Measurements from ENCODE around the gene GRK4. TPM values are rescaled to one million over a fixed set of nuclear protein-coding genes. Genes with fewer than 3 reads are reported as not detected.
A peak's percentile ranks its signal among the peaks of the same experiment; 100 is the strongest.
"Not testable (repeated sequence)": the region's sequence is repeated elsewhere in the genome, so short reads cannot be mapped to it uniquely, and the experiment has no call there.

GRK4 gene
- total and polyA plus RNA-seq, 3 experiments from 2014 or later: 2.5 to 7.7 (median 5.4) TPM

GRCh38 chr4:2936773-2937145 is 26.6 kb upstream of the GRK4 start:
- Histone ChIP-seq H3K4me1 (ENCODE audit: insufficient read depth, low read length) (peaks cover 47% of the 10 kb centered on the region), H3K27ac (ENCODE audit: low read depth, low read length) (peak overlapping the region; percentile 96), H3K9me3 (ENCODE audit: low read length) (no peaks in the 10 kb centered on the region), H3K36me3 (ENCODE audit: insufficient read depth, low read length) (peaks cover 32% of the 10 kb centered on the region), H3K4me3 (ENCODE audit: low read length) (no peak overlapping the region), H3K27me3 (ENCODE audit: insufficient read depth, low read length, poor library complexity, severe bottlenecking) (no peaks in the 10 kb centered on the region)
- Mint-ChIP-seq H3K4me3 (peak overlapping the region; percentile 88 to 99 (median 90)), H3K9me3 (no peaks in the 10 kb centered on the region), H3K27ac (peak overlapping the region; percentile 86 to 100 (median 96)), H3K27me3 (no peaks in the 10 kb centered on the region), H3K4me1 (peaks cover 42 to 70% (median 52%) of the 10 kb centered on the region in 3 donors), H3K36me3 (peaks cover 0 to 68% (median 8%) of the 10 kb centered on the region in 3 donors)
- ChIA-PET CTCF (interaction anchor here (0.6 to 3.7 kb wide), 6 partner anchors 12 to 174 kb away, joined by 3 to 14 read pairs (median 8); partner anchors contain the start of genes GRK4 and NOP14), POLR2A (interaction anchor here (0.7 to 3.1 kb wide), 3 partner anchors 25 to 103 kb away, joined by 6 to 17 read pairs (median 11); partner anchors contain the start of gene GRK4)
- DNase-seq: peak in 3 of 5 donors; percentile 26 to 78 (median 31)

- no peaks in the 10 kb centered on the region for H3K9me3 Mint-ChIP-seq
- Histone ChIP-seq H3K27me3 (ENCODE audit: insufficient read depth, low read length, poor library complexity, severe bottlenecking) (no peaks in the 10 kb centered on the region), H3K9me3 (ENCODE audit: low read length) (no peaks in the 10 kb centered on the region), H3K36me3 (ENCODE audit: insufficient read depth, low read length) (peaks cover 32% of the 10 kb centered on the region), H3K27ac (ENCODE audit: low read depth, low read length) (peak overlapping the region; percentile 96), H3K4me1 (ENCODE audit: insufficient read depth, low read length) (peaks cover 41% of the 10 kb centered on the region), H3K4me3 (ENCODE audit: low read length) (no peak overlapping the region)
- POLR2A ChIA-PET: interaction anchor here (0.7 to 3.1 kb wide), 2 partner anchors 25 to 102 kb away, joined by 6 to 17 read pairs; no protein-coding TSS in a partner anchor
- peak overlapping the region; percentile 86 to 100 (median 96) for H3K27ac Mint-ChIP-seq
- H3K27me3 Mint-ChIP-seq: no peaks in the 10 kb centered on the region
- peaks cover 38 to 69% (median 51%) of the 10 kb centered on the region in 3 donors for H3K4me1 Mint-ChIP-seq
- DNase-seq: peak in 1 of 5 donors; percentile 57
- H3K4me3 Mint-ChIP-seq: peak overlapping the region; percentile 88 to 99 (median 90)
- CTCF ChIA-PET: interaction anchor here (0.6 to 3.7 kb wide), 4 partner anchors 11 to 174 kb away, joined by 3 to 14 read pairs (median 12); partner anchors contain the start of genes GRK4 and NOP14
- peaks cover 0 to 70% (median 8%) of the 10 kb centered on the region in 3 donors for H3K36me3 Mint-ChIP-seq
These were observed 26.1 kb upstream of the GRK4 start for GRCh38 chr4:2937146-2937857.

GRCh38 chr4:2937986-2938385 is 25.4 kb upstream of the GRK4 start:
- no peak for DNase-seq
- Mint-ChIP-seq H3K36me3 (peaks cover 0 to 76% (median 8%) of the 10 kb centered on the region in 3 donors), H3K9me3 (no peaks in the 10 kb centered on the region)

DNA sequence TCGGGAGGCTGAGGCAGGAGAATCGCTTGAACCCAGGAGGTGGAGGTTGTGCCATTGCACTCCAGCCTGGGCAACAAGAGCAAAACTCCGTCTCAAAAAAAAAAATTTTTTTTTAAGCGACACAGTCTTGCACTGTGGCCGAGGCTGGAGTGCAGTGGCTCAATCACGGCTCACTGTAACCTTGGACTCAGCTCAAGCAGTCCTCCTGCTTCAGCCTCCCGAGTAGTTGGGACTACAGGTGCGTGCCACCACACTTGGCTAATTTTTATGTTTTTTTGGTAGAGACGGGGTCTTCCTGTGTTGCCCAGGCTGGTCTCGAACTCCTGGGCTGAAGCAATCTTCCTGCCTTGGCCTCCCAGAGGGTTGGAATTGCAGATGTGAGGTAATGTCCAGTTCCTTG is 25.0 kb upstream of the GRK4 start:
- Histone ChIP-seq H3K36me3 (ENCODE audit: insufficient read depth, low read length) (peaks cover 32% of the 10 kb centered on the region), H3K4me1 (ENCODE audit: insufficient read depth, low read length) (peaks cover 30% of the 10 kb centered on the region)
- H3K27me3 ChIP-seq (ENCODE audit: insufficient read depth, low read length, poor library complexity, severe bottlenecking); POLR2A ChIA-PET; H3K9me3 ChIP-seq (ENCODE audit: low read length); H3K9me3 Mint-ChIP-seq; H3K4me3 ChIP-seq (ENCODE audit: low read length); H3K27me3 Mint-ChIP-seq; H3K27ac ChIP-seq (ENCODE audit: low read depth, low read length); DNase-seq: not testable (repeated sequence)
- H3K27ac Mint-ChIP-seq: peak overlapping the region in 4 of 8 donors; percentile 46 to 100 (median 80)
- peak overlapping the region in 1 of 7 donors; percentile 36 for H3K4me3 Mint-ChIP-seq
- H3K4me1 Mint-ChIP-seq: peaks cover 32 to 63% (median 47%) of the 10 kb centered on the region in 3 donors
- H3K36me3 Mint-ChIP-seq: peaks cover 0 to 76% (median 8%) of the 10 kb centered on the region in 3 donors
- CTCF ChIA-PET: interaction anchor here (1.1 to 3.7 kb wide), 2 partner anchors 17 to 175 kb away, joined by 3 to 13 read pairs; no protein-coding TSS in a partner anchor

More at GRCh38 chr4:2937986-2938385, 25.4 kb upstream of the GRK4 start:
- Mint-ChIP-seq H3K4me1 (peaks cover 36 to 67% (median 51%) of the 10 kb centered on the region in 3 donors), H3K27ac (peak overlapping the region in 6 of 8 donors; percentile 26 to 100 (median 62)), H3K4me3 (no peak overlapping the region), H3K27me3 (peaks cover 0 to 1% of the 10 kb centered on the region in 2 donors)
- Histone ChIP-seq H3K4me3 (ENCODE audit: low read length) (no peak overlapping the region), H3K9me3 (ENCODE audit: low read length) (no peaks in the 10 kb centered on the region), H3K27ac (ENCODE audit: low read depth, low read length) (no peak overlapping the region), H3K27me3 (ENCODE audit: insufficient read depth, low read length, poor library complexity, severe bottlenecking) (no peaks in the 10 kb centered on the region), H3K36me3 (ENCODE audit: insufficient read depth, low read length) (peaks cover 32% of the 10 kb centered on the region), H3K4me1 (ENCODE audit: insufficient read depth, low read length) (peaks cover 35% of the 10 kb centered on the region)
- ChIA-PET POLR2A (no interaction called here), CTCF (interaction anchor here (1.1 to 3.7 kb wide), 2 partner anchors 18 to 175 kb away, joined by 3 to 13 read pairs; no protein-coding TSS in a partner anchor)

DNA sequence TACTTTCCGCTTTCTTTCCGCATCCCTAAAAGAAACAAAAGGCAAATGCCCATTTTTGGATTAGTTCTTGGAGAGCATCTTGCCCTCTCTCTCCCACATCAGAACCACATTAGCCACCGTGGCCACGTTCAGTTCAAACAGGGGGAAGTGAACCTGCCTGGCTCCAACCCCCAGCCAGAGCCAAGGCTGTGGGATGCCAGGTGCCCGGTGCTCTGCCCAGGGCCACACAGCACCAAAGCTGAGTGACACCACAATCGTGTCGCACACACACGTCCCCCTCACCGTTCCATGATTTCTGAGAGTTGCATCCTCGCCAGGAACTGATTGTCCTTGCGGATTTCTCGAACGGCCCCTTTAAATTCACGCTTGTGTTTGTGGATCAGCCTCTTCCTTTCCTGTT is 24.5 kb upstream of the GRK4 start:
- no peaks in the 10 kb centered on the region for H3K9me3 ChIP-seq (ENCODE audit: low read length)
- H3K4me1 Mint-ChIP-seq: peaks cover 31 to 61% (median 50%) of the 10 kb centered on the region in 3 donors
- ChIA-PET POLR2A (interaction anchor here (0.7 kb wide), 1 partner anchor 15 kb away, joined by 3 read pairs; no protein-coding TSS in a partner anchor), CTCF (interaction anchor here (1.1 kb wide), 1 partner anchor 17 kb away, joined by 3 read pairs; no protein-coding TSS in a partner anchor)
- peaks cover 26% of the 10 kb centered on the region for H3K4me1 ChIP-seq (ENCODE audit: insufficient read depth, low read length)
- no peak overlapping the region for H3K4me3 ChIP-seq (ENCODE audit: low read length)
- peak overlapping the region in 5 of 8 donors; percentile 38 to 89 (median 80) for H3K27ac Mint-ChIP-seq
- peaks cover 0 to 81% (median 9%) of the 10 kb centered on the region in 3 donors for H3K36me3 Mint-ChIP-seq
- DNase-seq: no peak
- H3K27me3 Mint-ChIP-seq: peaks cover 0 to 3% of the 10 kb centered on the region in 2 donors
- H3K9me3 Mint-ChIP-seq: no peaks in the 10 kb centered on the region
- no peak overlapping the region for H3K27ac ChIP-seq (ENCODE audit: low read depth, low read length)
- H3K27me3 ChIP-seq (ENCODE audit: insufficient read depth, low read length, poor library complexity, severe bottlenecking): no peaks in the 10 kb centered on the region
- peak overlapping the region in 2 of 7 donors; percentile 36 to 79 for H3K4me3 Mint-ChIP-seq
- H3K36me3 ChIP-seq (ENCODE audit: insufficient read depth, low read length): peaks cover 35% of the 10 kb centered on the region

GRCh38 chr4:2939383-2940243 is 23.8 kb upstream of the GRK4 start:
- no peaks in the 10 kb centered on the region for H3K9me3 Mint-ChIP-seq
- peak overlapping the region in 1 of 7 donors; percentile 79 for H3K4me3 Mint-ChIP-seq
- peaks cover 31 to 61% (median 54%) of the 10 kb centered on the region in 3 donors for H3K4me1 Mint-ChIP-seq

More at GRCh38 chr4:2939383-2940243, 23.8 kb upstream of the GRK4 start:
- Histone ChIP-seq H3K4me3 (ENCODE audit: low read length) (no peak overlapping the region), H3K27ac (ENCODE audit: low read depth, low read length) (no peak overlapping the region), H3K36me3 (ENCODE audit: insufficient read depth, low read length) (peaks cover 39% of the 10 kb centered on the region), H3K27me3 (ENCODE audit: insufficient read depth, low read length, poor library complexity, severe bottlenecking) (no peaks in the 10 kb centered on the region), H3K4me1 (ENCODE audit: insufficient read depth, low read length) (peaks cover 26% of the 10 kb centered on the region), H3K9me3 (ENCODE audit: low read length) (no peaks in the 10 kb centered on the region)
- Mint-ChIP-seq H3K27me3 (peaks cover 0 to 3% of the 10 kb centered on the region in 2 donors), H3K27ac (peak overlapping the region in 6 of 8 donors; percentile 38 to 84 (median 63)), H3K36me3 (peaks cover 0 to 88% (median 12%) of the 10 kb centered on the region in 3 donors)
- DNase-seq: no peak
- POLR2A ChIA-PET: interaction anchor here (0.7 kb wide), 1 partner anchor 14 kb away, joined by 3 read pairs; no protein-coding TSS in a partner anchor
- CTCF ChIA-PET: interaction anchor here (1.5 kb wide), 1 partner anchor 176 kb away, joined by 4 read pairs; no protein-coding TSS in a partner anchor
